PC-3 (cell line): Measurements from ENCODE around the gene SEMA3F. TPM values are rescaled to one million over a fixed set of nuclear protein-coding genes. Genes with fewer than 3 reads are reported as not detected.

Experiments used
- ATAC-seq: fragments of 200-7000 bp; cut with Tn5 transposase; 2 replicates; pipeline ENCODE4 v1.9.1; 2020; ENCODE audit warnings: mild to moderate bottlenecking, moderate library complexity
- BruUV-seq: library from RNA; stranded (reverse); fragments of 400-500 nt; replicated peaks from 2 replicates; lab custom pipeline; 2021; lab: Mats Ljungman, UMichigan
- CTCF ChIA-PET: fragments of 300-600 bp; sonication (Branson Sonifier 250); formaldehyde crosslinking; loops from one replicate; lab custom pipeline; 2022; ENCODE audit warnings: antibody characterized with exemption; lab: Charles Lee
- POLR2A ChIA-PET: fragments of 300-600 bp; sonication (Branson Sonifier 250); formaldehyde crosslinking; loops from one replicate; lab custom pipeline; 2022; ENCODE audit warnings: antibody characterized with exemption; ENCODE audit not compliant: unreplicated experiment; lab: Charles Lee
- DNase-seq: peaks from one replicate; pipeline ENCODE4 v3.0.0-alpha.2; 2015
- H2AFZ ChIP-seq: fragments of 300-600 bp; sonication (generic); 2 replicates; pipeline ENCODE4 v1.6.0; 2016; ENCODE audit warnings: antibody characterized with exemption, low read length
- H3F3A ChIP-seq: fragments of 300-600 bp; sonication (generic); one replicate; pipeline ENCODE4 v1.6.0; 2017; ENCODE audit warnings: antibody characterized with exemption, low read length, control low read depth, mild to moderate bottlenecking; ENCODE audit not compliant: unreplicated experiment
- H3K27ac ChIP-seq: fragments of 300-600 bp; sonication (generic); 2 replicates; pipeline ENCODE4 v1.5.1; 2016; ENCODE audit warnings: mild to moderate bottlenecking, low read length
- H3K27me3 ChIP-seq: fragments of 300-600 bp; sonication (generic); 2 replicates; pipeline ENCODE4 v1.6.1; 2016; ENCODE audit warnings: low read length, mixed read lengths
- H3K36me3 ChIP-seq: fragments of 300-600 bp; sonication (generic); 2 replicates; pipeline ENCODE4 v1.6.1; 2016; ENCODE audit warnings: low read depth, mixed run types, low read length, mixed read lengths
- H3K4me1 ChIP-seq: fragments of 300-600 bp; sonication (generic); 2 replicates; pipeline ENCODE4 v1.5.1; 2016; ENCODE audit warnings: low read length; ENCODE audit not compliant: insufficient read depth
- H3K4me2 ChIP-seq: fragments of 300-600 bp; sonication (generic); 2 replicates; pipeline ENCODE4 v1.6.0; 2016; ENCODE audit warnings: low read length
- H3K4me3 ChIP-seq: fragments of 300-600 bp; sonication (generic); 2 replicates; pipeline ENCODE4 v1.5.1; 2016; ENCODE audit warnings: mild to moderate bottlenecking, low read length, mixed read lengths
- H3K79me2 ChIP-seq: fragments of 300-600 bp; sonication (generic); 2 replicates; pipeline ENCODE4 v1.6.1; 2017; ENCODE audit warnings: low read length, mixed read lengths
- H3K9ac ChIP-seq: fragments of 300-600 bp; sonication (generic); 2 replicates; pipeline ENCODE4 v1.6.0; 2016; ENCODE audit warnings: mild to moderate bottlenecking, low read length
- H3K9me2 ChIP-seq: fragments of 300-600 bp; sonication (generic); replicated peaks from 2 replicates; pipeline ENCODE4 v1.6.1; 2016; ENCODE audit warnings: mixed run types, low read length, mixed read lengths
- H3K9me3 ChIP-seq: fragments of 300-600 bp; sonication (generic); 2 replicates; pipeline ENCODE4 v1.6.1; 2016; ENCODE audit warnings: low read length, mixed read lengths
- H4K20me1 ChIP-seq: fragments of 300-600 bp; sonication (generic); 2 replicates; pipeline ENCODE4 v1.6.1; 2016; ENCODE audit warnings: low read length, mixed read lengths
- CTCF ChIP-seq: fragments of 300-600 bp; sonication (generic); conservative IDR thresholded peaks from 2 replicates; pipeline ENCODE4 v1.5.1; 2017; ENCODE audit warnings: antibody characterized with exemption, low read depth, mild to moderate bottlenecking, low read length
- EZH2 ChIP-seq: fragments of 300-600 bp; sonication (generic); IDR thresholded peaks from one replicate; pipeline ENCODE4 v1.6.1; 2017; ENCODE audit warnings: antibody characterized with exemption, mild to moderate bottlenecking, low read length; ENCODE audit not compliant: unreplicated experiment
- EZH2phosphoT487 ChIP-seq: fragments of 300-600 bp; sonication (generic); IDR thresholded peaks from 2 replicates; pipeline ENCODE4 v1.6.1; 2018; ENCODE audit warnings: mild to moderate bottlenecking, antibody characterized with exemption, low read length, borderline replicate concordance
- intact Hi-C: fragments of 100-400 bp; cut with micrococcal nuclease; formaldehyde crosslinking; loops from 2 replicates; pipeline ENCODE4 v1.9.0; 2023
- total RNA-seq: library from RNA; depleted of rRNA; stranded (reverse); fragments of >200 nt; gene quantifications from 2 replicates; pipeline ENCODE4 v1.2.3, GENCODE V29; 2014

Gene SEMA3F
- total RNA-seq, 1 experiment from 2014 or later, result 50.5 TPM

GRCh38 chr3:50153782-50154475 is 1.2 kb upstream of the SEMA3F start:
- H3F3A ChIP-seq, result no peaks in the 10 kb centered on the region
- DNase-seq, result no peak
- 0 out of 2 replicates have a peak, but pooled peaks cover 10% of the 10 kb centered on the region for H4K20me1 ChIP-seq
- no peaks in the 10 kb centered on the region for H3K9me3 ChIP-seq
- peak overlapping the region; percentile 62 for H3K4me3 ChIP-seq
- H3K27me3 ChIP-seq, result no peaks in the 10 kb centered on the region
- peak overlapping the region; percentile 84 for H3K4me2 ChIP-seq
- H3K79me2 ChIP-seq, result peaks cover 34% of the 10 kb centered on the region
- ChIA-PET POLR2A (no interaction called here), CTCF (interaction anchor here (0.5 kb wide), 1 partner anchor 12 kb away, joined by 5 read pairs; no protein-coding TSS in a partner anchor)
- TF ChIP-seq EZH2phosphoT487 (no peak), EZH2 (no peak), CTCF (no peak)
- no TSS peak for BruUV-seq
- no peak for ATAC-seq
- H3K27ac ChIP-seq, result no peak overlapping the region
- peak overlapping the region; percentile 62 for H2AFZ ChIP-seq
- H3K36me3 ChIP-seq, result no peaks in the 10 kb centered on the region
- no peaks in the 10 kb centered on the region for H3K9me2 ChIP-seq
- intact Hi-C loops, result loop anchor here (2.0 kb wide), 1 partner anchor 33 kb away; no protein-coding TSS in a partner anchor
- 0 out of 2 replicates have a peak overlapping the region, but pooled peaks have one; percentile 5 for H3K9ac ChIP-seq
- H3K4me1 ChIP-seq, result peaks cover 35% of the 10 kb centered on the region

GRCh38 chr3:50154476-50154839 is 666 bp upstream of the SEMA3F start:
- Histone ChIP-seq H3K79me2 (peaks cover 34% of the 10 kb centered on the region), H3K9ac (0 out of 2 replicates have a peak overlapping the region, but pooled peaks have one; percentile 5), H3K4me1 (peaks cover 37% of the 10 kb centered on the region), H3K4me3 (peak overlapping the region; percentile 62), H3K9me3 (no peaks in the 10 kb centered on the region), H2AFZ (peak overlapping the region; percentile 62), H3K36me3 (no peaks in the 10 kb centered on the region), H3K4me2 (peak overlapping the region; percentile 84), H3F3A (no peaks in the 10 kb centered on the region), H4K20me1 (0 out of 2 replicates have a peak, but pooled peaks cover 10% of the 10 kb centered on the region), H3K27me3 (no peaks in the 10 kb centered on the region), H3K27ac (no peak overlapping the region), H3K9me2 (no peaks in the 10 kb centered on the region)
- DNase-seq (no peak), ATAC-seq (peak; percentile 35)
- CTCF ChIA-PET, result interaction anchor here (0.5 kb wide), 1 partner anchor 11 kb away, joined by 5 read pairs; no protein-coding TSS in a partner anchor
- POLR2A ChIA-PET, result no interaction called here
- BruUV-seq, result no TSS peak
- intact Hi-C loops, result loop anchor here (2.0 kb wide), 1 partner anchor 34 kb away; no protein-coding TSS in a partner anchor
- TF ChIP-seq CTCF, result peak; percentile 43
- no peak for TF ChIP-seq EZH2phosphoT487
- TF ChIP-seq EZH2, result no peak

- H3K27me3 ChIP-seq, result no peaks in the 10 kb centered on the region
- BruUV-seq, result no TSS peak
- peak overlapping the region; percentile 98 for H3K4me2 ChIP-seq
- no peak overlapping the region for H2AFZ ChIP-seq
- H3F3A ChIP-seq, result no peaks in the 10 kb centered on the region
- intact Hi-C loops, result loop anchor here (1.0 to 5.0 kb wide), 3 partner anchors 34 to 72 kb away; no protein-coding TSS in a partner anchor
- no peaks in the 10 kb centered on the region for H3K36me3 ChIP-seq
- TF ChIP-seq EZH2, result no peak
- TF ChIP-seq EZH2phosphoT487, result no peak
- TF ChIP-seq CTCF, result no peak
- CTCF ChIA-PET, result no interaction called here
- POLR2A ChIA-PET, result interaction anchor here (0.7 kb wide), 1 partner anchor 10 kb away, joined by 8 read pairs; no protein-coding TSS in a partner anchor
- H3K4me1 ChIP-seq, result peaks cover 38% of the 10 kb centered on the region
- no peak for ATAC-seq
- DNase-seq, result no peak
- peaks cover 34% of the 10 kb centered on the region for H3K79me2 ChIP-seq
- H3K27ac ChIP-seq, result no peak overlapping the region
- H3K9me2 ChIP-seq, result no peaks in the 10 kb centered on the region
- H3K4me3 ChIP-seq, result peak overlapping the region; percentile 81
- H3K9ac ChIP-seq, result peak overlapping the region; percentile 82
- 0 out of 2 replicates have a peak, but pooled peaks cover 10% of the 10 kb centered on the region for H4K20me1 ChIP-seq
- no peaks in the 10 kb centered on the region for H3K9me3 ChIP-seq
Observed at GRCh38 chr3:50155491-50155878, 361 bp downstream of the SEMA3F start.
